ENCODE results near the gene ZNF839. TPM values are rescaled to one million over a fixed set of nuclear protein-coding genes. Genes with fewer than 3 reads are reported as not detected.

The ZNF839 gene
- total RNA-seq, 1 experiment from 2014 or later = 10.8 TPM

DNA sequence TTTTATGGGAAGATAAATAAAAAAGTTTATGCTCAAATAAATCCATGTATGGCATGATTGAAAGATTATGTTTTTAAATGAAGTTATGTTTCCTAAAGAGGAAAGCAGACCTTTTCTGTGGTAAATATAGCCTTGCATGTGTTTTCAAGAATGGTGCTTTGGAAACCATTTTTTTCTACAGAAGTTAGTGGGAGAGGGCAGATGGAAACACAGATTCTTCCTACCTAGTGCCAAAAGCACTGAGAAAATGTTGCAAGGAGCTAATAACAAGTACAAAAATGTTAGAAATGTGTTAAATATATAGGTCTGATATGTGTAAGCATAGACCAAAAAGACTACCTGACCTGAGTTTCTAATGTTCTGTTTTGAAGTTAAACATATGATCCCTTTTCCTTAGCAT, 67.5 kb downstream of the ZNF839 start:
- TF ChIP-seq POLR2AphosphoS5 (IDR thresholded peaks at IDR 0.05; ENCODE audit: low read depth, low read length) (no peak), TCF7L2 (IDR thresholded peaks at IDR 0.05; ENCODE audit: low read depth, low read length) (no peak), SIN3A (IDR thresholded peaks at IDR 0.05; ENCODE audit: borderline replicate concordance, insufficient read depth, low read depth, low read length) (no peak)
- TF ChIP-seq, protein P1, sequence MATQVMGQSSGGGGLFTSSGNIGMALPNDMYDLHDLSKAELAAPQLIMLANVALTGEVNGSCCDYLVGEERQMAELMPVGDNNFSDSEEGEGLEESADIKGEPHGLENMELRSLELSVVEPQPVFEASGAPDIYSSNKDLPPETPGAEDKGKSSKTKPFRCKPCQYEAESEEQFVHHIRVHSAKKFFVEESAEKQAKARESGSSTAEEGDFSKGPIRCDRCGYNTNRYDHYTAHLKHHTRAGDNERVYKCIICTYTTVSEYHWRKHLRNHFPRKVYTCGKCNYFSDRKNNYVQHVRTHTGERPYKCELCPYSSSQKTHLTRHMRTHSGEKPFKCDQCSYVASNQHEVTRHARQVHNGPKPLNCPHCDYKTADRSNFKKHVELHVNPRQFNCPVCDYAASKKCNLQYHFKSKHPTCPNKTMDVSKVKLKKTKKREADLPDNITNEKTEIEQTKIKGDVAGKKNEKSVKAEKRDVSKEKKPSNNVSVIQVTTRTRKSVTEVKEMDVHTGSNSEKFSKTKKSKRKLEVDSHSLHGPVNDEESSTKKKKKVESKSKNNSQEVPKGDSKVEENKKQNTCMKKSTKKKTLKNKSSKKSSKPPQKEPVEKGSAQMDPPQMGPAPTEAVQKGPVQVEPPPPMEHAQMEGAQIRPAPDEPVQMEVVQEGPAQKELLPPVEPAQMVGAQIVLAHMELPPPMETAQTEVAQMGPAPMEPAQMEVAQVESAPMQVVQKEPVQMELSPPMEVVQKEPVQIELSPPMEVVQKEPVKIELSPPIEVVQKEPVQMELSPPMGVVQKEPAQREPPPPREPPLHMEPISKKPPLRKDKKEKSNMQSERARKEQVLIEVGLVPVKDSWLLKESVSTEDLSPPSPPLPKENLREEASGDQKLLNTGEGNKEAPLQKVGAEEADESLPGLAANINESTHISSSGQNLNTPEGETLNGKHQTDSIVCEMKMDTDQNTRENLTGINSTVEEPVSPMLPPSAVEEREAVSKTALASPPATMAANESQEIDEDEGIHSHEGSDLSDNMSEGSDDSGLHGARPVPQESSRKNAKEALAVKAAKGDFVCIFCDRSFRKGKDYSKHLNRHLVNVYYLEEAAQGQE (IDR thresholded peaks at IDR 0.05; ENCODE audit: insufficient read depth in 1 of 2, low read depth in 2 of 2, low read length in 1 of 2) = no peak
- TF ChIP-seq, protein P2, sequence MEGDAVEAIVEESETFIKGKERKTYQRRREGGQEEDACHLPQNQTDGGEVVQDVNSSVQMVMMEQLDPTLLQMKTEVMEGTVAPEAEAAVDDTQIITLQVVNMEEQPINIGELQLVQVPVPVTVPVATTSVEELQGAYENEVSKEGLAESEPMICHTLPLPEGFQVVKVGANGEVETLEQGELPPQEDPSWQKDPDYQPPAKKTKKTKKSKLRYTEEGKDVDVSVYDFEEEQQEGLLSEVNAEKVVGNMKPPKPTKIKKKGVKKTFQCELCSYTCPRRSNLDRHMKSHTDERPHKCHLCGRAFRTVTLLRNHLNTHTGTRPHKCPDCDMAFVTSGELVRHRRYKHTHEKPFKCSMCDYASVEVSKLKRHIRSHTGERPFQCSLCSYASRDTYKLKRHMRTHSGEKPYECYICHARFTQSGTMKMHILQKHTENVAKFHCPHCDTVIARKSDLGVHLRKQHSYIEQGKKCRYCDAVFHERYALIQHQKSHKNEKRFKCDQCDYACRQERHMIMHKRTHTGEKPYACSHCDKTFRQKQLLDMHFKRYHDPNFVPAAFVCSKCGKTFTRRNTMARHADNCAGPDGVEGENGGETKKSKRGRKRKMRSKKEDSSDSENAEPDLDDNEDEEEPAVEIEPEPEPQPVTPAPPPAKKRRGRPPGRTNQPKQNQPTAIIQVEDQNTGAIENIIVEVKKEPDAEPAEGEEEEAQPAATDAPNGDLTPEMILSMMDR (IDR thresholded peaks at IDR 0.05) = no peak
- intact Hi-C loops (cut with micrococcal nuclease; ENCODE audit: unreplicated experiment) = no loop called here
- ChIA-PET CTCF (no interaction called here), POLR2A (no interaction called here)
- Histone ChIP-seq H3K4me1 (ENCODE audit: control insufficient read depth, insufficient read depth, low read length) (no peaks in the 10 kb centered on the region), H3K36me3 (ENCODE audit: control insufficient read depth, insufficient read depth, low read length) (no peaks in the 10 kb centered on the region), H3K27ac (ENCODE audit: low read length) (no peak overlapping the region), H3K9me3 (ENCODE audit: control insufficient read depth, insufficient read depth, low read depth, low read length) (no peaks in the 10 kb centered on the region), H3K4me3 (ENCODE audit: low read depth in 2 of 2, low read length in 2 of 2) (no peak overlapping the region), H3K27me3 (ENCODE audit: control insufficient read depth, insufficient read depth, low read length) (no peaks in the 10 kb centered on the region)
- ATAC-seq = no peak
- no peak for DNase-seq (ENCODE audit: low read depth, low spot score)
- no TSS peak for BruUV-seq (replicated peaks)
- in situ Hi-C loops (cut with HindIII; ENCODE audit: low pct_unique_long_range_greater_than_20kb, low sequenced_read_pairs) = no loop called here

DNA sequence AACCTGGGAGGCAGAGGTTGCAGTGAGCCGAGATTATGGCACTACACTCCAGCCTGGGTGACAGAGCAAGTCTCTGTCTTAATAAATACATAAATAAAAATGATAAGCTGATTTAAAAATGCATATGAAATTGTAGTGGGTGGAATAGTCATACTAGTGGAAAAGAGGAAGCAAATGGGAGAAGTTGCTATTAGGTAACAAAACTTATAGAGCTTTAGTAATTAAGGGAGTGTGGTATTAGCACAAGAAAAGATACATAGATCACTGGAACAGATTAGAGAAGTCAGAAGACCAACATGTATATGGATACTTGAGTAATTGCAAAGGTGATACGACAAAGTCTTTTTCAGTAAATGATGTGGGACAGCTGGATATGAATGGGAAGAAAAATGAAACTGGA, 69.7 kb downstream of the ZNF839 start:
- no peaks in the 10 kb centered on the region for H3K27me3 ChIP-seq (ENCODE audit: control insufficient read depth, insufficient read depth, low read length)
- ChIA-PET CTCF (no interaction called here), POLR2A (no interaction called here)
- in situ Hi-C loops (cut with HindIII; ENCODE audit: low pct_unique_long_range_greater_than_20kb, low sequenced_read_pairs) = no loop called here
- no peak overlapping the region for H3K4me3 ChIP-seq (ENCODE audit: low read depth in 2 of 2, low read length in 2 of 2)
- intact Hi-C loops (cut with micrococcal nuclease; ENCODE audit: unreplicated experiment) = no loop called here
- no TSS peak for BruUV-seq (replicated peaks)
- H3K4me1 ChIP-seq (ENCODE audit: control insufficient read depth, insufficient read depth, low read length) = no peaks in the 10 kb centered on the region
- no peak for DNase-seq (ENCODE audit: low read depth, low spot score)
- no peaks in the 10 kb centered on the region for H3K36me3 ChIP-seq (ENCODE audit: control insufficient read depth, insufficient read depth, low read length)
- ATAC-seq = no peak
- TF ChIP-seq SIN3A (IDR thresholded peaks at IDR 0.05; ENCODE audit: borderline replicate concordance, insufficient read depth, low read depth, low read length) = no peak
- no peaks in the 10 kb centered on the region for H3K9me3 ChIP-seq (ENCODE audit: control insufficient read depth, insufficient read depth, low read depth, low read length)
- no peak overlapping the region for H3K27ac ChIP-seq (ENCODE audit: low read length)

DNA sequence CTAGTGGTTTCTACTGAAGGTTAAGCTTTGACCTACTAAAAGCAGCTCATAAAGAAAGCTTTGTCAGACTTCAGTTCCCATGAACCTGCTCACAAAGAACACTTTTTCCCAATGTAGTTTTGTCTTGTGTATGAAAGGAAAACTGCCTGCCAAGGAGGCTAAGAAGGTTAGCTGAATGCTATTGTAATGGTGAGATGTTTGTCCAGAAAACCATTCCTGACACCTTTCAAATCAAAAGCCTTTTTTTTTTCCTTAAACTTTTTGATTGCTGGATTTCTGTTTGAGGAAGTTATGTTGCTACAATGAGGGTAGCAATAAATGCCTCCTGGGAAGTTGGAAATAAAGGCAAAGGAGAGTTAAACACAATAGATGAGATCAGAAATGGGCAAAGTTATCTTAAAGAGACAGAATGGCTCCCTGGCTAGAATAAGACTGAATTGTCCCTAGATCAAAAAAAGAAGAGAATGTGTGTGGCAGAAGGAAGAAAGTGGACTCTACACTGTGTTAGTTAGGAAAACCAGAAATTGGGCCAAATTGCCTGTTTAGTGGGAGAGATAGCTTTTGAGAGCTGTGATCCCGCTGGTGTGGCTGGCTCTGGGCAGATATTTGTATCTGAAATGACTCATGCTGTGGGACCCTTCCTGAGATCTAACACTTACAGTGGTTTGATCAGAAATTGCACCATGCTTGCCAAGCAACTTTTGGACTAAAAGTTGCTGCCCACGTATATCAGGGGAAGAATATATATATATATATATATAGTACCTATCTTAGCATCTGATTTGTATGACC, 70.7 kb downstream of the ZNF839 start:
- intact Hi-C loops (cut with micrococcal nuclease; ENCODE audit: unreplicated experiment) = no loop called here
- ChIA-PET POLR2A (no interaction called here), CTCF (no interaction called here)
- in situ Hi-C loops (cut with HindIII; ENCODE audit: low pct_unique_long_range_greater_than_20kb, low sequenced_read_pairs) = no loop called here
- Histone ChIP-seq H3K4me1 (ENCODE audit: control insufficient read depth, insufficient read depth, low read length) (no peaks in the 10 kb centered on the region), H3K27ac (ENCODE audit: low read length) (no peak overlapping the region), H3K36me3 (ENCODE audit: control insufficient read depth, insufficient read depth, low read length) (no peaks in the 10 kb centered on the region), H3K9me3 (ENCODE audit: control insufficient read depth, insufficient read depth, low read depth, low read length) (no peaks in the 10 kb centered on the region), H3K4me3 (ENCODE audit: low read depth in 2 of 2, low read length in 2 of 2) (no peak overlapping the region), H3K27me3 (ENCODE audit: control insufficient read depth, insufficient read depth, low read length) (no peaks in the 10 kb centered on the region)
- TF ChIP-seq, protein P1 (IDR thresholded peaks at IDR 0.05; ENCODE audit: insufficient read depth in 1 of 2, low read depth in 2 of 2, low read length in 1 of 2) = no peak
- TF ChIP-seq POLR2AphosphoS5 (IDR thresholded peaks at IDR 0.05; ENCODE audit: low read depth, low read length) = no peak
- no peak for TF ChIP-seq TCF7L2 (IDR thresholded peaks at IDR 0.05; ENCODE audit: low read depth, low read length)
- TF ChIP-seq, protein P2 (IDR thresholded peaks at IDR 0.05) = no peak
- TF ChIP-seq SIN3A (IDR thresholded peaks at IDR 0.05; ENCODE audit: borderline replicate concordance, insufficient read depth, low read depth, low read length) = no peak
- ATAC-seq = no peak
- DNase-seq (ENCODE audit: low read depth, low spot score) = no peak
- BruUV-seq (replicated peaks) = no TSS peak

Measured in Panc1 (cell line).